HEK293 (cell line): ENCODE results near the gene CCDC17.

Source experiments
- CTCF ChIA-PET: fragments of 350-600 bp; formaldehyde crosslinking; extraction: SDS; loops from one replicate; lab custom pipeline; 2021; ENCODE audit warnings: antibody characterized with exemption; lab: Yijun Ruan, JAX
- POLR2A ChIA-PET: fragments of 300-600 bp; formaldehyde crosslinking; extraction: SDS; loops from one replicate; lab custom pipeline; 2020; ENCODE audit warnings: antibody characterized with exemption, inconsistent platforms; lab: Yijun Ruan, JAX
- H3K27ac ChIP-seq: fragments of 200-500 bp; sonication (Bioruptor generic); 2 replicates; pipeline ENCODE4 v1.5.1; 2014; ENCODE audit warnings: low read depth, low read length, control low read depth, inconsistent platforms; ENCODE audit errors: extremely low read depth
- H3K36me3 ChIP-seq, 2 experiments: fragments of 200-500 bp in 1 of 2; sonication (Bioruptor generic) in 1 of 2; 1 replicate in 1 of 2; 2 replicates in 1 of 2; pipeline ENCODE4 v1.5.1; 2014 to 2017; ENCODE audit warnings: inconsistent platforms in 2 of 2, low read length in 2 of 2; ENCODE audit not compliant: control insufficient read depth in 2 of 2, insufficient read depth in 1 of 2
- H3K4me1 ChIP-seq: fragments of 200-500 bp; sonication (Bioruptor generic); 2 replicates; pipeline ENCODE4 v1.5.1; 2014; ENCODE audit warnings: mild to moderate bottlenecking, low read length, inconsistent platforms; ENCODE audit not compliant: control insufficient read depth, insufficient read depth
- H3K4me3 ChIP-seq: 2 replicates; pipeline ENCODE4 v1.5.1; 2011; ENCODE audit warnings: low read depth, mild to moderate bottlenecking, control low read depth, low read length, moderate library complexity
- H3K9me3 ChIP-seq: fragments of 200-500 bp; sonication (Bioruptor generic); 2 replicates; pipeline ENCODE4 v1.5.1; 2014; ENCODE audit warnings: low read depth, low read length, inconsistent platforms; ENCODE audit not compliant: control insufficient read depth, insufficient read depth
- BCL11A ChIP-seq: fragments of 450-650 bp; formaldehyde crosslinking; IDR thresholded peaks from 2 replicates; pipeline ENCODE4 v1.5.1; 2016; ENCODE audit warnings: low read depth, missing biosample characterization, missing genetic modification characterization
- GLI2 ChIP-seq: fragments of 450-650 bp; formaldehyde crosslinking; IDR thresholded peaks from 2 replicates; pipeline ENCODE4; 2017; ENCODE audit warnings: missing biosample characterization, missing genetic modification characterization, low read depth, borderline replicate concordance
- GLIS1 ChIP-seq: fragments of 450-650 bp; formaldehyde crosslinking; IDR thresholded peaks from 2 replicates; pipeline ENCODE4 v1.5.1; 2016; ENCODE audit warnings: missing biosample characterization, missing genetic modification characterization
- INSM2 ChIP-seq: fragments of 450-650 bp; formaldehyde crosslinking; IDR thresholded peaks from 2 replicates; pipeline ENCODE4 v1.5.1; 2016; ENCODE audit warnings: missing biosample characterization, missing genetic modification characterization
- MEIS1 ChIP-seq: sonication (generic); formaldehyde crosslinking; IDR thresholded peaks from 2 replicates; pipeline ENCODE4 v1.8.1; 2022; ENCODE audit warnings: missing genetic modification reagents, mild to moderate bottlenecking, borderline replicate concordance
- ZBTB49 ChIP-seq: fragments of 450-650 bp; formaldehyde crosslinking; IDR thresholded peaks from 2 replicates; pipeline ENCODE4 v1.5.1; 2016; ENCODE audit warnings: missing biosample characterization, missing genetic modification characterization, low read depth
- ZFHX2 ChIP-seq: fragments of 450-650 bp; formaldehyde crosslinking; conservative IDR thresholded peaks from 2 replicates; pipeline ENCODE4 v1.5.1; 2016; ENCODE audit warnings: missing biosample characterization, missing genetic modification characterization
- ZNF146 ChIP-seq: fragments of 450-650 bp; formaldehyde crosslinking; IDR thresholded peaks from 2 replicates; pipeline ENCODE4 v1.5.1; 2016; ENCODE audit warnings: missing biosample characterization, missing genetic modification characterization
- ZNF157 ChIP-seq: fragments of 450-650 bp; formaldehyde crosslinking; IDR thresholded peaks from 2 replicates; pipeline ENCODE4 v1.5.1; 2016; ENCODE audit warnings: missing biosample characterization, missing genetic modification characterization
- ZNF202 ChIP-seq: fragments of 450-650 bp; formaldehyde crosslinking; IDR thresholded peaks from 2 replicates; pipeline ENCODE4 v1.5.1; 2016; ENCODE audit warnings: missing biosample characterization, missing genetic modification characterization, borderline replicate concordance
- ZNF211 ChIP-seq: fragments of 450-650 bp; formaldehyde crosslinking; IDR thresholded peaks from 2 replicates; pipeline ENCODE4 v1.5.1; 2016; ENCODE audit warnings: low read depth, missing biosample characterization, missing genetic modification characterization
- ZNF302 ChIP-seq: fragments of 450-650 bp; formaldehyde crosslinking; IDR thresholded peaks from 2 replicates; pipeline ENCODE4 v1.5.1; 2016; ENCODE audit warnings: missing biosample characterization, missing genetic modification characterization, low read depth
- ZNF350 ChIP-seq: fragments of 450-650 bp; formaldehyde crosslinking; IDR thresholded peaks from 2 replicates; pipeline ENCODE4 v1.5.0; 2017; ENCODE audit warnings: missing biosample characterization, mild to moderate bottlenecking, missing genetic modification characterization
- ZNF37A ChIP-seq: fragments of 450-650 bp; IDR thresholded peaks from 2 replicates; pipeline ENCODE4 v1.5.1; 2018; ENCODE audit warnings: missing biosample characterization, missing genetic modification characterization
- ZNF473 ChIP-seq: fragments of 450-650 bp; formaldehyde crosslinking; IDR thresholded peaks from 2 replicates; pipeline ENCODE4 v1.5.1; 2017; ENCODE audit warnings: missing biosample characterization, missing genetic modification characterization
- ZNF48 ChIP-seq: fragments of 450-650 bp; formaldehyde crosslinking; IDR thresholded peaks from 2 replicates; pipeline ENCODE4 v1.5.1; 2016; ENCODE audit warnings: missing biosample characterization, missing genetic modification characterization
- ZNF501 ChIP-seq: fragments of 450-650 bp; formaldehyde crosslinking; IDR thresholded peaks from 2 replicates; pipeline ENCODE4 v1.5.1; 2016; ENCODE audit warnings: missing biosample characterization, missing genetic modification characterization
- ZNF629 ChIP-seq: fragments of 450-650 bp; formaldehyde crosslinking; IDR thresholded peaks from 2 replicates; pipeline ENCODE4 v1.5.1; 2017; ENCODE audit warnings: missing biosample characterization, missing genetic modification characterization
- ZNF792 ChIP-seq: fragments of 450-650 bp; formaldehyde crosslinking; IDR thresholded peaks from 2 replicates; pipeline ENCODE4 v1.5.1; 2016; ENCODE audit warnings: missing biosample characterization, missing genetic modification characterization
- ZNF837 ChIP-seq: fragments of 450-650 bp; formaldehyde crosslinking; IDR thresholded peaks from 2 replicates; pipeline ENCODE4 v1.5.1; 2016; ENCODE audit warnings: missing biosample characterization, missing genetic modification characterization
- TF ChIP-seq, protein P1 (sequence below): fragments of 450-650 bp; formaldehyde crosslinking; IDR thresholded peaks from 2 replicates; pipeline ENCODE4 v1.5.1; 2016; ENCODE audit warnings: missing biosample characterization, missing genetic modification characterization
- TF ChIP-seq, protein P2 (sequence below): fragments of 450-650 bp; formaldehyde crosslinking; conservative IDR thresholded peaks from 2 replicates; pipeline ENCODE4 v1.5.1; 2016; ENCODE audit warnings: low read depth, missing biosample characterization, missing genetic modification characterization
- TF ChIP-seq, protein P3 (sequence below): fragments of 450-650 bp; formaldehyde crosslinking; IDR thresholded peaks from 2 replicates; pipeline ENCODE4 v1.5.1; 2017; ENCODE audit warnings: missing biosample characterization, missing genetic modification characterization

CCDC17 gene

DNA sequence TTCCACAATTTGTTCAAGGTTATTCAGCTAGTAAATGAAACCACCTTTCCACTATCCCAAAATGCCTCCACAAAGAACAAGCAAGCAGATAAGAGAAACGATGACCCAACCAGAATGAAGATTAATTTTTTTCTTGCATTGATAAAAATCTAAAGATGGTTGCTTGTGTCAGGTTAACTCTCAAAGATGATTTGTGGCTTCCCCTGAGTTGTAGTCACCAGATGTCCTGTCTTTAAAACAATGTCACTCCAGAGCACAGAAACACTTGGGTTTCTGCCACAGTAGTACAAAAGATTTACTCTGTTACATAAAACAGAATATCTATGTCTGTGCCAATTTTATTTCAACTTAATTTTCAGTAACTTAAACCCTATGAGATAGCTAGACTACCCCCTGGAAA is 11.4 kb upstream of the CCDC17 start:
- H3K4me3 ChIP-seq = no peak overlapping the region
- no peak overlapping the region for H3K27ac ChIP-seq
- ChIA-PET CTCF (interaction anchor here (0.9 kb wide), 1 partner anchor 9 kb away, joined by 5 read pairs; no protein-coding TSS in a partner anchor), POLR2A (no interaction called here)
- H3K4me1 ChIP-seq = no peaks in the 10 kb centered on the region
- peaks cover 54 to 96% of the 10 kb centered on the region in 2 experiments for H3K36me3 ChIP-seq
- TF ChIP-seq ZNF48 (tag by site-specific recombination) = no peak
- TF ChIP-seq, protein P1, sequence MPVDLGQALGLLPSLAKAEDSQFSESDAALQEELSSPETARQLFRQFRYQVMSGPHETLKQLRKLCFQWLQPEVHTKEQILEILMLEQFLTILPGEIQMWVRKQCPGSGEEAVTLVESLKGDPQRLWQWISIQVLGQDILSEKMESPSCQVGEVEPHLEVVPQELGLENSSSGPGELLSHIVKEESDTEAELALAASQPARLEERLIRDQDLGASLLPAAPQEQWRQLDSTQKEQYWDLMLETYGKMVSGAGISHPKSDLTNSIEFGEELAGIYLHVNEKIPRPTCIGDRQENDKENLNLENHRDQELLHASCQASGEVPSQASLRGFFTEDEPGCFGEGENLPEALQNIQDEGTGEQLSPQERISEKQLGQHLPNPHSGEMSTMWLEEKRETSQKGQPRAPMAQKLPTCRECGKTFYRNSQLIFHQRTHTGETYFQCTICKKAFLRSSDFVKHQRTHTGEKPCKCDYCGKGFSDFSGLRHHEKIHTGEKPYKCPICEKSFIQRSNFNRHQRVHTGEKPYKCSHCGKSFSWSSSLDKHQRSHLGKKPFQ (tag by site-specific recombination) = no peak
- TF ChIP-seq ZNF350 (tag by site-specific recombination) = no peak
- H3K9me3 ChIP-seq = no peaks in the 10 kb centered on the region

DNA sequence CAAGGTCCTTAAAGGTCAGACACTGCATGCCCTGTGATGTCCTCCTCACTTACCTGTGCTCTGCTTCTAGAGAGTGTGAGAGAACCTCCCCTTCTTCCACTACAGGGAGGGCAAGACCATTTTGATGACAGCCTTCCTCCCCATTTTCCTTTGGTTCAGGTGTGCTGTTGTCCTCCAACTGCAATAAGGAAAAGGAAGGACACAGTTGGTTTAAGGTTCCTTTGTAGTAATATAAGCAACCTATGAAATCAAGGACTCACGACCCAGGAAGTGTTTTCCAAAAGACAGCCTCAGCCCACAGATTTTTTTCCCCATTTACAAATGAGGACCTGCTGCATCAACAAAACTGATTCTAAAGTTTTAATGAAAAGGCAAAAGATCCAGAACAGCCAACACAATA is 6.6 kb upstream of the CCDC17 start:
- Histone ChIP-seq H3K4me1 (no peaks in the 10 kb centered on the region), H3K27ac (no peak overlapping the region), H3K9me3 (no peaks in the 10 kb centered on the region), H3K4me3 (no peak overlapping the region), H3K36me3 (peaks cover 42 to 96% of the 10 kb centered on the region in 2 experiments)
- TF ChIP-seq, protein P2, sequence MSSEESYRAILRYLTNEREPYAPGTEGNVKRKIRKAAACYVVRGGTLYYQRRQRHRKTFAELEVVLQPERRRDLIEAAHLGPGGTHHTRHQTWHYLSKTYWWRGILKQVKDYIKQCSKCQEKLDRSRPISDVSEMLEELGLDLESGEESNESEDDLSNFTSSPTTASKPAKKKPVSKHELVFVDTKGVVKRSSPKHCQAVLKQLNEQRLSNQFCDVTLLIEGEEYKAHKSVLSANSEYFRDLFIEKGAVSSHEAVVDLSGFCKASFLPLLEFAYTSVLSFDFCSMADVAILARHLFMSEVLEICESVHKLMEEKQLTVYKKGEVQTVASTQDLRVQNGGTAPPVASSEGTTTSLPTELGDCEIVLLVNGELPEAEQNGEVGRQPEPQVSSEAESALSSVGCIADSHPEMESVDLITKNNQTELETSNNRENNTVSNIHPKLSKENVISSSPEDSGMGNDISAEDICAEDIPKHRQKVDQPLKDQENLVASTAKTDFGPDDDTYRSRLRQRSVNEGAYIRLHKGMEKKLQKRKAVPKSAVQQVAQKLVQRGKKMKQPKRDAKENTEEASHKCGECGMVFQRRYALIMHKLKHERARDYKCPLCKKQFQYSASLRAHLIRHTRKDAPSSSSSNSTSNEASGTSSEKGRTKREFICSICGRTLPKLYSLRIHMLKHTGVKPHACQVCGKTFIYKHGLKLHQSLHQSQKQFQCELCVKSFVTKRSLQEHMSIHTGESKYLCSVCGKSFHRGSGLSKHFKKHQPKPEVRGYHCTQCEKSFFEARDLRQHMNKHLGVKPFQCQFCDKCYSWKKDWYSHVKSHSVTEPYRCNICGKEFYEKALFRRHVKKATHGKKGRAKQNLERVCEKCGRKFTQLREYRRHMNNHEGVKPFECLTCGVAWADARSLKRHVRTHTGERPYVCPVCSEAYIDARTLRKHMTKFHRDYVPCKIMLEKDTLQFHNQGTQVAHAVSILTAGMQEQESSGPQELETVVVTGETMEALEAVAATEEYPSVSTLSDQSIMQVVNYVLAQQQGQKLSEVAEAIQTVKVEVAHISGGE = no peak
- TF ChIP-seq ZNF473 (tag by site-specific recombination) = no peak
- no peak for TF ChIP-seq BCL11A (tag by site-specific recombination)
- no peak for TF ChIP-seq ZNF837
- TF ChIP-seq ZNF37A (tag by site-specific recombination) = no peak
- no peak for TF ChIP-seq GLI2 (tag by site-specific recombination)
- TF ChIP-seq ZNF302 = no peak
- TF ChIP-seq ZNF501 (tag by site-specific recombination) = no peak
- TF ChIP-seq ZNF202 (tag by site-specific recombination) = no peak
- no peak for TF ChIP-seq MEIS1 (CRISPR knock-in tag)
- no peak for TF ChIP-seq ZNF211
- TF ChIP-seq ZNF629 (tag by site-specific recombination) = no peak
- POLR2A ChIA-PET = no interaction called here
- CTCF ChIA-PET = no interaction called here

DNA sequence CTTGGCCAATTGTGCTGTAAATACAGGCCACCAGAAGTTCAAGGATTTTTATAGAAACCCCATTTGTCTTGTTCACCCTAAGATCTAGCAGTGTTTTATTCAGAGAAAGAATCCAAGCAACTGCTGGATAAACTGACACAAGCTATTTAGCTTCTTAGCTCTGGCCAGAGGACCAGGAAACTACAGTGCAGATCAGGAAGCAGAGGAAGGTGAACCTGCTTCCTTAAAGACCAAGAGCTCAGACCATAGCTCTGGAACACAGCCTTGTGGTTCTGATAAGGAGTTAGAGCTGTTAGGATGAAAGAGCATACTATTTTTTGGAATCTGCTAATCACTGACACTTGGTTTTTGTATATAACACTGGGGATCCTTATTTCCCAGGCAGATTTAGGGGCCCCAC is 5.2 kb upstream of the CCDC17 start:
- CTCF ChIA-PET = no interaction called here
- no peak overlapping the region for H3K27ac ChIP-seq
- no peak for TF ChIP-seq ZNF792 (tag by site-specific recombination)
- TF ChIP-seq ZNF146 (tag by site-specific recombination) = no peak
- TF ChIP-seq GLIS1 = no peak
- no peak for TF ChIP-seq ZFHX2
- TF ChIP-seq ZBTB49 (tag by site-specific recombination) = no peak
- no peak for TF ChIP-seq INSM2
- TF ChIP-seq, protein P3, sequence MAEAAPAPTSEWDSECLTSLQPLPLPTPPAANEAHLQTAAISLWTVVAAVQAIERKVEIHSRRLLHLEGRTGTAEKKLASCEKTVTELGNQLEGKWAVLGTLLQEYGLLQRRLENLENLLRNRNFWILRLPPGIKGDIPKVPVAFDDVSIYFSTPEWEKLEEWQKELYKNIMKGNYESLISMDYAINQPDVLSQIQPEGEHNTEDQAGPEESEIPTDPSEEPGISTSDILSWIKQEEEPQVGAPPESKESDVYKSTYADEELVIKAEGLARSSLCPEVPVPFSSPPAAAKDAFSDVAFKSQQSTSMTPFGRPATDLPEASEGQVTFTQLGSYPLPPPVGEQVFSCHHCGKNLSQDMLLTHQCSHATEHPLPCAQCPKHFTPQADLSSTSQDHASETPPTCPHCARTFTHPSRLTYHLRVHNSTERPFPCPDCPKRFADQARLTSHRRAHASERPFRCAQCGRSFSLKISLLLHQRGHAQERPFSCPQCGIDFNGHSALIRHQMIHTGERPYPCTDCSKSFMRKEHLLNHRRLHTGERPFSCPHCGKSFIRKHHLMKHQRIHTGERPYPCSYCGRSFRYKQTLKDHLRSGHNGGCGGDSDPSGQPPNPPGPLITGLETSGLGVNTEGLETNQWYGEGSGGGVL (tag by site-specific recombination) = no peak
- TF ChIP-seq ZNF157 = no peak

More for the DNA sequence above, 5.2 kb upstream of the CCDC17 start:
- Histone ChIP-seq H3K4me1 (no peaks in the 10 kb centered on the region), H3K9me3 (no peaks in the 10 kb centered on the region), H3K4me3 (no peak overlapping the region), H3K36me3 (peaks cover 42 to 87% of the 10 kb centered on the region in 2 experiments)
- POLR2A ChIA-PET = interaction anchor here (0.6 kb wide), 2 partner anchors 171 to 482 kb away, joined by 3 to 4 read pairs; no protein-coding TSS in a partner anchor
